ENCODE data around the gene GALNTL6. TPM values are rescaled to one million over a fixed set of nuclear protein-coding genes. Genes with fewer than 3 reads are reported as not detected.

Gene GALNTL6
- total and polyA plus RNA-seq, 2 donors (not counting 3 experiments of a cell fraction or from before 2014, with no cell fraction given): not detected

- ChIA-PET POLR2A (no interaction called here), CTCF (no interaction called here)
- Histone ChIP-seq H3K79me2 (ENCODE audit: control insufficient read depth, insufficient read depth, low read length) (no peaks in the 10 kb centered on the region), H3K4me2 (ENCODE audit: insufficient read depth, low read length) (no peak overlapping the region), H2AFZ (ENCODE audit: low read depth, low read length) (no peak overlapping the region), H3K4me3 (replicated peaks in 1 of 3; ENCODE audit: insufficient read depth in 1 of 3, low read depth in 1 of 3, low read length in 3 of 3) (no peak overlapping the region), H3K36me3 (ENCODE audit: control insufficient read depth in 2 of 2, extremely low read depth in 1 of 2, insufficient read depth in 2 of 2, low read length in 2 of 2) (no peaks in the 10 kb centered on the region), H4K20me1 (replicated peaks; ENCODE audit: control insufficient read depth, extremely low read depth, insufficient read depth, low read length) (no peaks in the 10 kb centered on the region), H3K27ac (ENCODE audit: insufficient read depth, low read depth, low read length) (no peak overlapping the region), H3K4me1 (ENCODE audit: control insufficient read depth, extremely low read depth, insufficient read depth, low read length) (no peaks in the 10 kb centered on the region), H3K27me3 (ENCODE audit: control insufficient read depth in 2 of 2, insufficient read depth in 2 of 2, low read length in 2 of 2) (no peaks in the 10 kb centered on the region), H3K9me1 (replicated peaks; ENCODE audit: control insufficient read depth, extremely low read depth, insufficient read depth, low read length) (no peaks in the 10 kb centered on the region), H3K9me3 (replicated peaks; ENCODE audit: control insufficient read depth, insufficient read depth, low read length) (no peaks in the 10 kb centered on the region), H3K9ac (replicated peaks; ENCODE audit: extremely low read depth, insufficient read depth, low read length) (no peak overlapping the region)
- intact Hi-C loops (cut with micrococcal nuclease): no loop called here
- dilution Hi-C loops (cut with MboI; ENCODE audit: extremely low pct_ligation_motif_present, low sequenced_read_pairs): no loop called here
- no TSS peak for BruUV-seq (replicated peaks)
- FAIRE-seq (no peak), DNase-seq (ENCODE audit: low read depth, low spot score) (no peak)
- no peak for TF ChIP-seq MAX (IDR thresholded peaks at IDR 0.05; ENCODE audit: insufficient read depth, insufficient read length)
- no peak for TF ChIP-seq JUN (IDR thresholded peaks at IDR 0.05; ENCODE audit: borderline replicate concordance, insufficient read depth, insufficient read length, low read depth)
- no peak for TF ChIP-seq FOS (IDR thresholded peaks at IDR 0.05; ENCODE audit: borderline replicate concordance, insufficient read depth, low read length)
- TF ChIP-seq EZH2 (IDR thresholded peaks at IDR 0.05; ENCODE audit: borderline replicate concordance, low read depth, low read length, severe bottlenecking): no peak
These were observed 957.6 kb downstream of the GALNTL6 start for GRCh38 chr4:172770787-172771186.

- intact Hi-C loops (cut with micrococcal nuclease): no loop called here
- Histone ChIP-seq H3K9me1 (replicated peaks; ENCODE audit: control insufficient read depth, extremely low read depth, insufficient read depth, low read length) (no peaks in the 10 kb centered on the region), H4K20me1 (replicated peaks; ENCODE audit: control insufficient read depth, extremely low read depth, insufficient read depth, low read length) (no peaks in the 10 kb centered on the region), H3K9me3 (replicated peaks; ENCODE audit: control insufficient read depth, insufficient read depth, low read length) (no peaks in the 10 kb centered on the region), H3K27me3 (ENCODE audit: control insufficient read depth in 2 of 2, insufficient read depth in 2 of 2, low read length in 2 of 2) (no peaks in the 10 kb centered on the region), H3K27ac (ENCODE audit: insufficient read depth, low read depth, low read length) (no peak overlapping the region), H3K36me3 (ENCODE audit: control insufficient read depth in 2 of 2, extremely low read depth in 1 of 2, insufficient read depth in 2 of 2, low read length in 2 of 2) (no peaks in the 10 kb centered on the region), H3K79me2 (ENCODE audit: control insufficient read depth, insufficient read depth, low read length) (no peaks in the 10 kb centered on the region), H3K4me3 (replicated peaks in 1 of 3; ENCODE audit: insufficient read depth in 1 of 3, low read depth in 1 of 3, low read length in 3 of 3) (no peak overlapping the region), H2AFZ (ENCODE audit: low read depth, low read length) (no peak overlapping the region), H3K9ac (replicated peaks; ENCODE audit: extremely low read depth, insufficient read depth, low read length) (no peak overlapping the region), H3K4me2 (ENCODE audit: insufficient read depth, low read length) (no peak overlapping the region), H3K4me1 (ENCODE audit: control insufficient read depth, extremely low read depth, insufficient read depth, low read length) (no peaks in the 10 kb centered on the region)
- ChIA-PET CTCF (no interaction called here), POLR2A (no interaction called here)
- FAIRE-seq (no peak), DNase-seq (ENCODE audit: low read depth, low spot score) (no peak)
- dilution Hi-C loops (cut with MboI; ENCODE audit: extremely low pct_ligation_motif_present, low sequenced_read_pairs): no loop called here
- no TSS peak for BruUV-seq (replicated peaks)
- TF ChIP-seq GATA2 (IDR thresholded peaks at IDR 0.05; ENCODE audit: insufficient read depth, insufficient read length, low read depth, low read length): no peak
These were observed 959.6 kb downstream of the GALNTL6 start for GRCh38 chr4:172772781-172773180.

All from endothelial cell of umbilical vein (primary cell).